GM13977 (cell line): Measurements from ENCODE around the gene ARR3.
A peak's percentile ranks its signal among the peaks of the same experiment; 100 is the strongest.

ENCODE experiments used
- DNase-seq: peaks from one replicate; pipeline ENCODE4 v3.0.0; 2012; ENCODE audit warnings: low spot score
- CTCF ChIP-seq: IDR thresholded peaks from 2 replicates; pipeline ENCODE4 v1.5.1; 2012; ENCODE audit warnings: mild to moderate bottlenecking, control low read depth; ENCODE audit not compliant: insufficient read depth; ENCODE audit errors: extremely low read depth, missing control alignments
- in situ Hi-C: fragments of 300-500 bp; cut with MboI; formaldehyde crosslinking; loops from one replicate; pipeline ENCODE4 v1.12.0; 2022; ENCODE audit warnings: low sequenced_read_pairs, low pct_unique_long_range_greater_than_20kb, mixed read lengths, inconsistent platforms; ENCODE audit not compliant: unreplicated experiment

The ARR3 gene

GRCh38 chrX:70254063-70254400, 14.1 kb upstream of the ARR3 start:
- in situ Hi-C loops = no loop called here
- no peak for TF ChIP-seq CTCF
- DNase-seq = no peak

GRCh38 chrX:70254909-70255308, 13.2 kb upstream of the ARR3 start:
- DNase-seq = no peak
- TF ChIP-seq CTCF = no peak
- in situ Hi-C loops = no loop called here

- no peak for DNase-seq
- in situ Hi-C loops = no loop called here
- TF ChIP-seq CTCF = no peak
These were observed 12.7 kb upstream of the ARR3 start for GRCh38 chrX:70255452-70255851.

GRCh38 chrX:70257423-70258288, 10.5 kb upstream of the ARR3 start:
- no peak for DNase-seq
- in situ Hi-C loops = no loop called here
- no peak for TF ChIP-seq CTCF

- no peak for TF ChIP-seq CTCF
- in situ Hi-C loops = no loop called here
- no peak for DNase-seq
These were observed 8.0 kb upstream of the ARR3 start, which contains the start of gene P2RY4 for GRCh38 chrX:70260104-70260503. Gene P2RY4 (minus strand): TSS chrX:70260204. CDS start chrX:70259624, 580 bp downstream.

- DNase-seq = peak; percentile 47
- in situ Hi-C loops = no loop called here
- TF ChIP-seq CTCF = peak; percentile 61
These were observed 5.1 kb upstream of the ARR3 start for GRCh38 chrX:70262952-70263567.
